ENCODE measurements around the gene SRP68.

- TF ChIP-seq CTCF (IDR thresholded peaks at IDR 0.05), result no peak
- no peak for TF ChIP-seq EP300 (IDR thresholded peaks at IDR 0.05)
Measured at GRCh38 chr17:76085066-76085730, 12.9 kb upstream of the SRP68 start.
